HG03571 (cell line): Measurements from ENCODE around the gene DOK5.

ENCODE experiments used
- ATAC-seq: cut with Tn5 transposase; IDR thresholded peaks from one replicate; pipeline ENCODE4 v1.9.1; 2021; ENCODE audit not compliant: unreplicated experiment

The DOK5 gene

DNA sequence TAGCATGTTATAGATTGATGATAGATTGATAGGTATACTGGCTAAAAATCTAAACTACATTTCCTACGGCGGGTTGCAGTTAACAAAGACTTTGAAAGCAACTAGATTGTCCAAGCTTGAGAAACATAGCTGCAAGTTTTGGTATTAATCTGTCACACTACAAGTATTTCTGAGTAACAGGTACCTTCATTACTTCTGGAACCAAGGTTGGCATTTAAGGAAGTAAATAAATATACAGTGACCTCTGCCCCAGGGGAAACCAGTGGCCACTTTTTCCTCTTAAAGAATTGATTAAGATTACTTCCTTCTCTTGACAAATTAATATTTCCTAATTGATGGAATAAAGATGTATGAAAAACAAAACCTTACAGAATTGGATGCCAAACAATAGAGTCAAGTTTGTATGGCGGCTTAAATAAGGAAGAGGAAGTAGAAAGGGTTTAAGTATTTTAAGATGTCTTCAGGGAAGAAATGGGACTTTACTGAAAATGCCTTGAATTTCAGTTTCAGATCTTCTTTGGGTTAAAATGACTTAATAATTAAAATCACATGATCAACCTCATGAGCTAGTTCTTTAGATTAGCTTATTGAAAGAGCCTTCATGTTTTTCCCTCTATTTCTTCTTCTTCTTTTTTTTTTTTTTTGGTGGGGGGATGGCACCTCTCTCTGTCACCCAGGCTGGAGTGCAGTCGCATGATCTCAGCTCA lies 132.8 kb downstream of the DOK5 start:
- ATAC-seq, result no peak

GRCh38 chr20:54608943-54609342 lies 133.6 kb downstream of the DOK5 start:
- ATAC-seq, result no peak

DNA sequence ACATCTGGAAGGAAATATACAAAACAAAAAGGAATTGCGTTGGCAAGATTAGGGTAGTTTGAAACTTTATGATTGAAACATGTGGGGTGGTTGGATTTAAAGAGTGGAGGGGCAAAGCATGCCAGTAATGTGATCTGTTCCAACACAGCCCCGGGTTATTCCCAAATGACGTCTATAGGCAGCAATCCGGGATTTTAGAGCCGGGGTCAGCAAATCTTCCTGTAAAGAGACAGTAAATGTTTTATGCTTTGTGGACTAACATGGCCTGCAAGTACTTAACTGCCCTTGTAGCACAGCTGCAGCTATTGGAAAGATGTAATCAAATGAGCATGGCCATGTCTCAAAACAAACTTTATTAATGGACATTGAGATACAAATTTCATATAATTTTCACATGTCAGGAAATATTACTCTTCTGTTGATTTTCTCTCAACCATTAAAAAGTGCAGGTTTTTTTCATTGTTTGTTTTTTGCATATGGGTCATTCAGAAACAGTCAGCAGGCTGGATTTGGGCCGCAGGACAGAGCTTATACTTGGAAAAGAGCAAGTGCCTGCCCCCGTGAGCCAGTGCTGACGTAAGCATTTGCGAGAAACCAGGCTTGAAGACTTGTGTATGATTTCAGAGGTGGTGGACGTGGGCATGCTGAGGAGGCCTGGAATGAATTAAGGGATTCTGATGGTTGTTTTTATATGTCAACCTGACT lies 136.5 kb downstream of the DOK5 start:
- no peak for ATAC-seq

- ATAC-seq, result no peak
These were observed 143.0 kb downstream of the DOK5 start for GRCh38 chr20:54618412-54618811.

- no peak for ATAC-seq
These were observed 143.8 kb downstream of the DOK5 start for GRCh38 chr20:54619181-54619580.

- ATAC-seq, result no peak
These were observed 144.3 kb downstream of the DOK5 start for GRCh38 chr20:54619682-54620081.

DNA sequence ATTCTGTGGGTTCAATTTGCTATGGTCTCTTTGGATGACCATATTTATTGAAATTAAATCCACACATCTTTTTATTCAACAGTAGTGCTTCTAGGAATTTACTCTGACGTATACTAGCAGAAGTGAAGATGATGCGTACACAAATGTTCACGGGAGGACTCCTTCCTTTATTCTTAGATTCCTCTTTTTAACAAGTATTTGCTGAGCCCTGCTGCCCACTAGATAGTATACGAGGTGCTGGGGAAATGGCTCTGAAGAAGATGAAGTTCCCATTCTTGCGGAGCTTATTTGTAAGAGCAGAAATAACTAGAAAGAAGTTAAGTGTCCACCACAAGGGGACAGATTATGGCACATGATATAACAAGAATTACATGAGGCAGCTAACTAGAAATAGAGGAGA lies 145.2 kb downstream of the DOK5 start:
- no peak for ATAC-seq

DNA sequence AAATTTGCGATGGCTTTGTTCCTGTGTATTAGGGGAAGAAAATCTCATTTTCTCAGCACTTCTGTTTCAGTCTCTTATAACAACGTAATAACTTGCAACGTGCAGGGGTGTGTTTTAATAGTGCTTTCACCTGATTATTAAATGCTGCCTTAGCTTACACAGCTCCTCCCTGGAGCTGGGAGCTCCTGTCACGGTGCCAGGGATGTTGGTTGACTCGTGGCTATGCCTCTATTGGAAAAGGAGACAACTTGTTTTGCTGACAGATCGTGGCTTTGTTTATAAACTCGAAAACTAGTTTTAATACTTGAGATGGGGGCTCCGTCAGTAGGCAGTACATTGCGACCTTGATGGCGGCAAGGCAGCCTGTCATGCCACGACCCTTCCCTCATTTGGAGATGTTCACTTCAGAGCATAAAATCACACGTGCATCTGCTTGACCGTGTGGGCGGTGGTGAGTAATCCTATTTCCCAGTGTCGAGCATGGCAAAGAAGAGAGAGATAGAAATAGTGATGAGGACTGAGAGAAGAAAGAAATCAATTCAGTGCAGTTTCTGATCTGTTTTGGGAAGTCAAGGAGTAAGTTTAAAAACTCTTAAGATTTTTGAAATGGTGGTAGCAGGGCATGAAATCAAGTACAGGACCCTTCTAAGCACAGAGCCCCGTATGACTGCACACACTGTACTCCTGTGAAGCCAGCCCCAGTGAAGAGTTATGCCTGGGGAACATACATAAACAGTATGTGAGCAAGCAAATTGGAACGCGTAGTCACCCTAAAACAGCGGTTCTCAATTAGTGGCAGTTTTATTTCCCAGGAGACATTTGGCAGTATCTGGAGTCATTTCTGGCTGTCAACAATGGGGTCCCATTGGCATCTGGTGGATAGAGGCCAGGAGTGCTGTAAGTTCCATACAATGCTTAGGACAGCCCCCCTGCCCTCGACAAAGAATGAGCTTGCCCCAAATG lies 147.2 kb downstream of the DOK5 start:
- ATAC-seq, result no peak

DNA sequence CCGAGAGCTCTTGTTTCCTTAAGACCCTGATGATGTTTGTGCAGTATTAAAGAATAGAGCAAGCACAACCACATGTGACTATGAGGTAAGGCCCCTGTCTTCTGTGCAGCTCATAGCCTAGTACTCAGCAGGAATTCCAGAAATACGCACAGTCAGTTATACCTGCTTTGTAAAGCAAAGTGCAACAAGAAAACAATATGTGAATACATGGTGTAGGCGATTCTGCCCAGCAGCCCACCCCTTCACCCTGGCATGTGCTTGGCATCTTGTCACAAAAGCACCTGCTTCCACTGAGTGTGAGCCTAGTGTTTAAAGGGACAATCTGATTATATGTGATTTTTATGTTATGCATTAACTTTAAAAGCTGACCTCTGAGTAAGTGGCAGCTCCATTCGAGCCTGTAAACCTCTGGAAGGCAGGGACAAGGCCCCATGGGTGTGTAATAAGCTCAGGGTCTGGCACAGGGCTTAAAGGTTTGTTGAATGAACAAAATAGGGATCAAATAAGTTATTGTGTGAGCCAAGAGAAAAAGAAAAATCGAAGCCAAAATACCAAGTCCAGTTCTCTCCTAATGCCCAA lies 148.7 kb downstream of the DOK5 start:
- no peak for ATAC-seq

DNA sequence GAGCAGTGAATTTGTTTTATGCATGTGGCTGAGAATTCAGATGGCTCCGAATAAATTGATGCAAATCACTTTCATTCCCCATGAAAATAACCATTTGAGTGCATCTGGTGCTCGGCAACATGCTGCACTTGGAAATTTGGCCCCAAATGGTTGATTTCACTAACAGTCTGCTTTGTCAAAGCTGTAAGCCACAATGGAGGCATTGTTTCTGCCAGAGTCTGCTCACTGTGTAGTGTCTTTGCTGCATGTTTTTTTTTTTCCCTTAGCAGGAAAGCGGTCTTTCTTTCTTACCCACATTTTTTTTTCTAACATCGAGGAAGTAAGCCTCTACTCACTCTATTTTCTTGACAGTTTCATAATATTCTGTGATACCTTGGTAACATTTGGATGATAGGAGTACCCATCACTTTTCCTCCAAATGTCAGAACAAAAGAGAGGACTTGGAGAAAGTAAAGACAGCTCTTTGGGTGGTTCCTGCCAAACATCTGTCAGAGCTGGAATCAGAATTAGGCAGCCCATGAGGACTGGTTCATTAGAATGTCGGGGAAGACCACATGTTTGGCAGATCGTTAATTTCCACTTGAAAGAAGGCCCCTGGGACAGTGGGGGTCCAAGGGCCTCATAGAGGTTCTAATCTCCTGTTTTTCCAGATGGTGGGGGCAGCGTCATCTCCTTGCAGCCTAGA lies 149.5 kb downstream of the DOK5 start:
- no peak for ATAC-seq

- ATAC-seq, result no peak
These were observed 150.1 kb downstream of the DOK5 start for GRCh38 chr20:54625497-54625896.

- ATAC-seq, result no peak
These were observed 150.7 kb downstream of the DOK5 start for GRCh38 chr20:54626126-54626525.

GRCh38 chr20:54629632-54630031 lies 154.2 kb downstream of the DOK5 start:
- no peak for ATAC-seq

- no peak for ATAC-seq
These were observed 155.2 kb downstream of the DOK5 start for GRCh38 chr20:54630582-54630981.

- no peak for ATAC-seq
These were observed 155.7 kb downstream of the DOK5 start for GRCh38 chr20:54631059-54631458.

DNA sequence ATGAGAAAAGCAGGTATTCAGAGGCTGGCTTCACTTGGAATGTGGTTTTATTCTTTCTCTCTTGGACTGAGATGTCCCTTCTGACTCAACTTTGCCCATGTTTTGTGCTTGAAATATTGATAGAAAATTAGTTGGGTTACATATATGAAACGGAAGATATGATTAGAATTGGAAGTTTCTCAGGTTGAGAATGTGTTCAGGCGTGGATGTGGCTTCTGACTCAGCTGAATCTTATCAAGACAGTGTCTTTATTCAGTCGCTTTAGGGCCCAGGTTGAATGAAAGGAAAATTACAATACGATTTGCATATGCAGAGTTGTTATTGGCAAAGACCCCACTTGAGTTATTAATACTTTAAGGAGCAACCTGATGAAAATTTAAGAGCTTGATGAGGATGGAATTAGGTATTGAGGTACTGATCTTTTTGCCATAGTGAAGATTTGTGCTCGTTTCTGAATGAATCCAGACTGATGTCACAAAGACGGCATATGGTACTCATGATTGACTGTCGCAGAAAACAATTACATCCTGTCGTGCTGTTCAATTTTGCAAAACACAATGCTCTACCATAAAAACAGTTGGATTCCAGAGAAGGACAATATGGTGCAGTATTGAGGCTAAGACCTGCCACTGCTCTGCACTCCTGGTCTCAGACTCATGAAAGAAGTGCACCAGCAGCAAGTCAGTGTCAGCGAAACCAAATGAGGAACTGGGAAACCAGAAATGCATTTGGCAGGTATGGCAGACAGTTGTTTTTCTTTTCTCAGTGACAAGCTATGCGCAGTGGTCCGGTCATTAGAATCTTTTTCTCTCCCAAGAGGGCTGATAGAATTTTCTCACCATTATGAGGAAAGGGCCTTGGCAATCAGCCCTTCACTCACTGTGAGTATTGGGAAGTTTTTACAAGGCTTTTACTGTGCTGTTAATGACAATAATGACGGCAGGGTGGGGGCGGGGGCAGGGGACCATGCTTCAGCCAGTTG lies 158.3 kb downstream of the DOK5 start:
- ATAC-seq, result peak; percentile 96

DNA sequence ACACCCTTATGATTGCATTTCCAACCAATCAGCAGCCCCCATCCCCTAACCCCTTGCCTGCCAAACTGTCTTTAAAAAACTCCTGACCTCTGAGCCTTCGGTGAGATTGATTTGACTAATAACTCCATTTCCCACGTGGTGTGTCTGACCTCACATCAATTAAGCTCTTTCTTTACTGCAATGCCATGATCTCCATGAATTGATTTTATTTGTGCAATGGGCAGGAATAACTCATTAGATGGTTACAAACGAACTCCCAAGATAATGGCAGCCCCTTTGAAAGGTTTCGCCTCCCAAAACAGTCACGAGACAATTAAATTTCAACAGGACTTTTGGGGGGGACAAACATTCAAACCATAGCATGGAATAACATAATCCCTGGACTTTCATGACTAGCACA lies 161.2 kb downstream of the DOK5 start:
- ATAC-seq, result no peak

- ATAC-seq, result no peak
These were observed 164.5 kb downstream of the DOK5 start for GRCh38 chr20:54639941-54640340.

DNA sequence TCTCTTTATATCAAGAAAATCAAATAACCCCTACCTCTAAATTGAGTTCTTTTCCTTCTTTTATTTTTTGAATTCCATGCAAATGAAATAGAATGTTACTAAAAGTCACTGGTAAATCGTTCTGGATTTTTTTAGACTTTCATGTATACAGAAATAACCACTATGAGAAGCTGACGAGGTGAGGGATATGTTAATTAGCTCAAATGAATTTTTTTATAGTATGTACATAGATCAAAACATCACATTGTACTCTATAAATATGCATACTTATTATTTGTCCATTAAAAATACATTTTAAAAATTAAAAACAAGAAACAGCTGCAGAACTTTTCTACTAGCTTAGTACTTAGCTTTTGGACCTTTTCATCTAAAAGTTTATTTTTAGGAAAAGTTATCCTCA lies 165.4 kb downstream of the DOK5 start:
- ATAC-seq, result no peak
